Activated CD4-positive, alpha-beta T cell treated with anti-CD3 and anti-CD28 coated beads for 36 hours (primary cell): ENCODE measurements around the gene CSTPP1. TPM values are rescaled to one million over a fixed set of nuclear protein-coding genes. Genes with fewer than 3 reads are reported as not detected.
A peak's percentile ranks its signal among the peaks of the same experiment; 100 is the strongest.

Experiments used
- ATAC-seq: fragments of 200-7000 bp; cut with Tn5 transposase; one replicate; pipeline ENCODE4 v1.10.0; 2021; ENCODE audit warnings: mild to moderate bottlenecking, moderate library complexity
- CTCF ChIA-PET: fragments of 350-600 bp; sonication (Branson Sonifier 250); formaldehyde crosslinking; loops from one replicate; lab custom pipeline; 2021; ENCODE audit warnings: antibody characterized with exemption; lab: Charles Lee
- POLR2A ChIA-PET: fragments of 350-600 bp; sonication (Branson Sonifier 250); formaldehyde crosslinking; loops from one replicate; lab custom pipeline; 2021; ENCODE audit warnings: antibody characterized with exemption, inconsistent platforms; lab: Charles Lee
- DNase-seq: peaks from one replicate; pipeline ENCODE4 v3.0.0-alpha.2; 2020
- H3K27ac Mint-ChIP-seq: one replicate; pipeline ENCODE4 v1.8.0; 2021; ENCODE audit warnings: mixed read lengths
- H3K27me3 Mint-ChIP-seq: one replicate; pipeline ENCODE4 v1.8.0; 2021; ENCODE audit warnings: mixed read lengths
- H3K36me3 Mint-ChIP-seq: one replicate; pipeline ENCODE4 v1.8.0; 2021; ENCODE audit warnings: low read depth, mixed read lengths
- H3K4me1 Mint-ChIP-seq: one replicate; pipeline ENCODE4 v1.8.0; 2021; ENCODE audit warnings: mixed read lengths
- H3K4me3 Mint-ChIP-seq: one replicate; pipeline ENCODE4 v1.8.0; 2021; ENCODE audit warnings: mild to moderate bottlenecking, moderate library complexity, mixed read lengths
- H3K9me3 Mint-ChIP-seq: one replicate; pipeline ENCODE4 v1.8.0; 2021; ENCODE audit warnings: low read depth, mixed read lengths
- intact Hi-C, 2 experiments: fragments of 100-400 bp; cut with DNase I in 1 of 2; cut with micrococcal nuclease in 1 of 2; formaldehyde crosslinking; loops; one replicate each; pipeline versions ENCODE4 v1.14.2 to v1.15.1; 2022 to 2024; cut with DNase I, micrococcal nuclease
- total RNA-seq, 2 experiments: library from RNA; stranded (reverse); gene quantifications; one replicate each; pipeline ENCODE4 v1.2.3, GENCODE V29; 2021

Gene CSTPP1
- total RNA-seq, 2 experiments from 2014 or later = 17.9 to 18.6 TPM

GRCh38 chr11:46976182-46976854, 39.8 kb downstream of the CSTPP1 start:
- ChIA-PET CTCF (interaction anchor here (1.1 to 1.7 kb wide), 2 partner anchors 85 to 177 kb away, joined by 3 to 7 read pairs; no protein-coding TSS in a partner anchor), POLR2A (no interaction called here)
- H3K9me3 Mint-ChIP-seq = no peaks in the 10 kb centered on the region
- ATAC-seq (peak; percentile 74), DNase-seq (peak; percentile 18)
- no peak overlapping the region for H3K4me3 Mint-ChIP-seq
- no peak overlapping the region for H3K27ac Mint-ChIP-seq
- H3K36me3 Mint-ChIP-seq = no peaks in the 10 kb centered on the region
- intact Hi-C loops = loop anchor here in 1 of 2 experiments (2.0 kb wide), 1 partner anchor 42 kb away; no protein-coding TSS in a partner anchor
- no peaks in the 10 kb centered on the region for H3K27me3 Mint-ChIP-seq
- peaks cover 12% of the 10 kb centered on the region for H3K4me1 Mint-ChIP-seq

- no peak overlapping the region for H3K4me3 Mint-ChIP-seq
- ATAC-seq = no peak
- intact Hi-C loops = loop anchor here in 1 of 2 experiments (2.0 kb wide), 1 partner anchor 42 kb away; no protein-coding TSS in a partner anchor
Measured at GRCh38 chr11:46977038-46977813, 40.7 kb downstream of the CSTPP1 start.

DNA sequence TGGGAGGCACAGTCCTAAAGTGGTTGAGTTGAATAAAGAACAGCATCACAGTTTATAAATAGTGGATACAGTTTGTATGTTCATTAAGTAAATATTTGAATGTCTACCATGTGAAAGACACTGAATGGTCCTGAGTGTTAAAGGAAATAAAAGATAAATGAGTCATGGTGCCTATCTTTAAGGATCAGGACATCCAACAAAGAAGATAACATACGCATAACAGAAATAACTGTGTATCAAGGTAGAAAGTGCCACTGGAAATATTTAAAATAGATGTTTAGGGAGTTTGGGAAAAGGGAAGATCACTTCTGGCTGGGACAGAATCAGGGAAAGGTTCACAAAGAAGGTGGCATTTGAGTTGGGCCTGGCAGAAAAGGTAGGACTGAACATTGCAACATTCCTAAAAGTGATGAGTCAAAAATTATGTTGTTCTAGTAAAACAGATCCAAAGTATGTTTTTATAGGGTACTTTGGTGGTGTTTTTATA, 41.5 kb downstream of the CSTPP1 start:
- intact Hi-C loops = no loop called here
- H3K4me3 Mint-ChIP-seq = no peak overlapping the region
- H3K27me3 Mint-ChIP-seq = no peaks in the 10 kb centered on the region
- H3K4me1 Mint-ChIP-seq = peaks cover 12% of the 10 kb centered on the region
- no peaks in the 10 kb centered on the region for H3K9me3 Mint-ChIP-seq
- CTCF ChIA-PET = interaction anchor here (0.7 kb wide), 1 partner anchor 127 kb away, joined by 3 read pairs; no protein-coding TSS in a partner anchor
- DNase-seq (no peak), ATAC-seq (no peak)
- POLR2A ChIA-PET = no interaction called here
- H3K36me3 Mint-ChIP-seq = no peaks in the 10 kb centered on the region
- H3K27ac Mint-ChIP-seq = no peak overlapping the region

More at GRCh38 chr11:46977038-46977813, 40.7 kb downstream of the CSTPP1 start:
- Mint-ChIP-seq H3K27ac (no peak overlapping the region), H3K36me3 (no peaks in the 10 kb centered on the region), H3K4me1 (peaks cover 12% of the 10 kb centered on the region), H3K9me3 (no peaks in the 10 kb centered on the region), H3K27me3 (no peaks in the 10 kb centered on the region)
- POLR2A ChIA-PET = no interaction called here
- DNase-seq = no peak
- CTCF ChIA-PET = interaction anchor here (1.1 kb wide), 1 partner anchor 176 kb away, joined by 3 read pairs; no protein-coding TSS in a partner anchor

DNA sequence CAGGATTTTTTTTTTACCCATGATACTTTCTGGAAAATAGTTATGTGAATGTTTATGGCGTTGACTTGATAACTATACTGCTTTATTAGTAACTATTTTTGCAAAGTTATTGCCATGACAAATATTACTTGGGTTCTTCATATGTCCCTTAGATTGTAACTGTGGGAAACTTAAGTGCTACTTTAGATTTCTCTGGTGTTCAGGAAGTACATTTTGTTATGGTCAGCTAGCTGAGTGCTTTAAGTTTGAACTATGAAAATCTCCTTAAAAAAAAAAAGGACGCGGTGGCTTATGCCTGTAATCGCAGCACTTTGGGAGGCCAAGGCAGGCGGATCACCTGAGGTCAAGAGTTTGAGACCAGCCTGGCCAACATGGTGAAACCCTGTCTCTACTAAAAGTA, 42.8 kb downstream of the CSTPP1 start:
- DNase-seq (no peak), ATAC-seq (no peak)
- intact Hi-C loops = no loop called here
- H3K36me3 Mint-ChIP-seq = no peaks in the 10 kb centered on the region
- no peak overlapping the region for H3K4me3 Mint-ChIP-seq
- CTCF ChIA-PET = interaction anchor here (0.7 kb wide), 1 partner anchor 75 kb away, joined by 3 read pairs; no protein-coding TSS in a partner anchor
- H3K27ac Mint-ChIP-seq = no peak overlapping the region
- H3K27me3 Mint-ChIP-seq = no peaks in the 10 kb centered on the region
- POLR2A ChIA-PET = no interaction called here
- H3K9me3 Mint-ChIP-seq = no peaks in the 10 kb centered on the region
- H3K4me1 Mint-ChIP-seq = peaks cover 15% of the 10 kb centered on the region

DNA sequence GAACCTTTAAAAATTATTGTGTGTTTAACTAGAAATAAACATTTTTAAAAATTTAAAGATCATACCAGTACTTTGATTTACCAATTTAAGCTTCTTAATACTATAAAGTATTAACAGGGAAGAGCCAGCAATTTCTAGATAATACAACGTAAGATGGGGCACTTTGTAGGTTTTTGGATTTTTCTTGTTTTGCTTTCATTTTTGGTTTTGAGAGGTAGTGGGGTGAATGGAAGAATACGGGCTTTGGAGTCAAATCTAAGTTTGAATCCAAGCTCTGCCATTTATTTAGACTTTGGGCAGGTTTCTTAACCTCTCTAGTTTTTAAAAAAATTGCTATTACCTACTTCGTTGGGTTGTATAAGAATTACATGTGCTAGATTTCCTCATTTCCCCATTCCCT, 44.9 kb downstream of the CSTPP1 start:
- DNase-seq = no peak
- H3K9me3 Mint-ChIP-seq = no peaks in the 10 kb centered on the region
- no peak for ATAC-seq
- H3K4me3 Mint-ChIP-seq = no peak overlapping the region
- intact Hi-C loops = no loop called here
- ChIA-PET POLR2A (no interaction called here), CTCF (interaction anchor here (0.7 to 1.1 kb wide), 4 partner anchors 58 to 492 kb away, joined by 3 to 4 read pairs (median 4); no protein-coding TSS in a partner anchor)
- H3K27me3 Mint-ChIP-seq = no peaks in the 10 kb centered on the region
- H3K36me3 Mint-ChIP-seq = no peaks in the 10 kb centered on the region
- H3K4me1 Mint-ChIP-seq = peaks cover 9% of the 10 kb centered on the region
- H3K27ac Mint-ChIP-seq = no peak overlapping the region

DNA sequence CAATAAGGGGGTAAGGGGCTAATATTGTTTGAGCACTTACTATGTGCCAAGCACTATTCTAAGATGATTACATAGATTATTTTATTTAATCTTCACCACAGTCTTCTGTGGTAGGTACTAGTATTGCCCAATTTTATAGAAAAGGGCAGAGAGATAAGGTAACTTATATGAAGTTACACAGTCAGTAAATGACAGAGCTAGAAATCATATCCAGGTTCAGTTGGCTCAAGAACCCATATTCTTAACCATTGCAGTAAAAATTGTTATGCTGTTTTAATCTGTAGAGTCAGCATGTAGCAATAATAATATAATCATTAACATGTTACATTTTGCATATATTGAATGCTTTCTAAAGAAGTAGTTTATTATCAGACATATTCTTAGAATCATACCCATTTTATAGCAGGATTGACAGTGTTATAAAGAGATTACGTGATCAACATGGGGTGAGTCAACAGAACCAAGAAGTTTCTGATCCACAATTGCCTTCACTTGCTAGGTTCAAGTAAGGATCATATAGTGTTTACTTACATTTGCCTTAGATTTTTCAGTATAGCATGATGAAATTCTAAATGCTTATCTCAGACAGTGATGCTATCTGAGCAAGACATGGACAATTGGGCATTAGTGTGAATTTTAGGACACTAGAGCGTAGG, 46.4 kb downstream of the CSTPP1 start:
- H3K36me3 Mint-ChIP-seq = peaks cover 6% of the 10 kb centered on the region
- no peaks in the 10 kb centered on the region for H3K27me3 Mint-ChIP-seq
- intact Hi-C loops = no loop called here
- ChIA-PET CTCF (interaction anchor here (0.6 to 2.1 kb wide), 5 partner anchors 10 to 120 kb away, joined by 3 to 12 read pairs (median 4); no protein-coding TSS in a partner anchor), POLR2A (no interaction called here)
- H3K9me3 Mint-ChIP-seq = no peaks in the 10 kb centered on the region
- DNase-seq (no peak), ATAC-seq (no peak)
- peaks cover 9% of the 10 kb centered on the region for H3K4me1 Mint-ChIP-seq
- no peak overlapping the region for H3K27ac Mint-ChIP-seq
- H3K4me3 Mint-ChIP-seq = no peak overlapping the region

- CTCF ChIA-PET = interaction anchor here (0.8 to 2.1 kb wide), 4 partner anchors 10 to 92 kb away, joined by 3 to 12 read pairs (median 4); no protein-coding TSS in a partner anchor
Measured at GRCh38 chr11:46983598-46983997, 47.0 kb downstream of the CSTPP1 start.

DNA sequence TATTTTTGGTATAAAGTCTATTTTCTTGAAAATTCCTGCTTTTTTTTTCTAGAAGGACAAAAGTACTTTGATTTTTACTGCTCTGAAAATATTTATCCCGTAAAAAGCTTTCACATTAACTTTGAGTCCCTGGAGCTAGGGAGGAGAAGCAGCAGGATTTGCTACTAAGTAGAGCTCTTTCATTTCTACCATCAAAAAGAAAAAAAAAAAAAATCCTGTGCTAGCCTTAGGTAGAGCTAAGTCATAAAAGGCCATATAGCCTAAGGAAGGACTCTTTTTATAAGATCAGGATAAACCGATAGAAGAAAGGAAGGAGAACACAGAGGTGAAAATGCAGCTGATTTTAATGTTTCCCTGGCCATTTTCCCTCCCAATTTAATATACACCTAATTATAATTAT, 48.0 kb downstream of the CSTPP1 start:
- intact Hi-C loops = no loop called here
- ChIA-PET CTCF (interaction anchor here (1.7 to 2.1 kb wide), 2 partner anchors 9 to 16 kb away, joined by 5 to 12 read pairs; no protein-coding TSS in a partner anchor), POLR2A (no interaction called here)
- peaks cover under 1% of the 10 kb centered on the region for H3K9me3 Mint-ChIP-seq
- ATAC-seq = no peak
- H3K27me3 Mint-ChIP-seq = no peaks in the 10 kb centered on the region
- peaks cover 10% of the 10 kb centered on the region for H3K36me3 Mint-ChIP-seq
- H3K27ac Mint-ChIP-seq = no peak overlapping the region
- peaks cover 9% of the 10 kb centered on the region for H3K4me1 Mint-ChIP-seq
- no peak for DNase-seq
- H3K4me3 Mint-ChIP-seq = no peak overlapping the region

More at GRCh38 chr11:46983598-46983997, 47.0 kb downstream of the CSTPP1 start:
- intact Hi-C loops = no loop called here
- POLR2A ChIA-PET = no interaction called here
- Mint-ChIP-seq H3K4me3 (no peak overlapping the region), H3K27ac (no peak overlapping the region), H3K36me3 (peaks cover 10% of the 10 kb centered on the region), H3K9me3 (no peaks in the 10 kb centered on the region), H3K4me1 (peaks cover 9% of the 10 kb centered on the region), H3K27me3 (no peaks in the 10 kb centered on the region)
- ATAC-seq (no peak), DNase-seq (no peak)

DNA sequence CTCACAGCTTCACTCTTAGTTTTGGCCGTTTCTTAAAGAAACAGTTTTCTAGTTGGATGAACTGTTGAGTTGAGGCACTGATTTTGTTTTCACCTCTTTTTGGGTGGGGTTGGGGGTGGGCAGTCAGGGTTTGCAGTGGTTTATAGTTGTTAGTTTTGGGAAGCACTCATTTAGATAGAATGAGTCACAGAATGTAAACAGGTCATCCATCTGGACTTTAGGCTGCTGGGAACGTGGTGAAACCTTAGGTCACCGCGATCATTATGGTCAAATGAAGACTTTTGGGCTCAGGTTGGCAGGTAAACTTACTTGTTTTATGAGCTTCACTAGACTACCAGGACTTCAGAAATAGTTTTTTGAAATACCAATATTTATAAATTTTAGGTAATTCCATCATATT, 48.4 kb downstream of the CSTPP1 start:
- no peak overlapping the region for H3K4me3 Mint-ChIP-seq
- H3K27me3 Mint-ChIP-seq = no peaks in the 10 kb centered on the region
- H3K27ac Mint-ChIP-seq = no peak overlapping the region
- peaks cover 4% of the 10 kb centered on the region for H3K9me3 Mint-ChIP-seq
- DNase-seq (no peak), ATAC-seq (no peak)
- CTCF ChIA-PET = interaction anchor here (1.2 to 2.1 kb wide), 3 partner anchors 8 to 15 kb away, joined by 3 to 12 read pairs (median 5); no protein-coding TSS in a partner anchor
- peaks cover 14% of the 10 kb centered on the region for H3K36me3 Mint-ChIP-seq
- POLR2A ChIA-PET = no interaction called here
- intact Hi-C loops = no loop called here
- peaks cover 9% of the 10 kb centered on the region for H3K4me1 Mint-ChIP-seq

DNA sequence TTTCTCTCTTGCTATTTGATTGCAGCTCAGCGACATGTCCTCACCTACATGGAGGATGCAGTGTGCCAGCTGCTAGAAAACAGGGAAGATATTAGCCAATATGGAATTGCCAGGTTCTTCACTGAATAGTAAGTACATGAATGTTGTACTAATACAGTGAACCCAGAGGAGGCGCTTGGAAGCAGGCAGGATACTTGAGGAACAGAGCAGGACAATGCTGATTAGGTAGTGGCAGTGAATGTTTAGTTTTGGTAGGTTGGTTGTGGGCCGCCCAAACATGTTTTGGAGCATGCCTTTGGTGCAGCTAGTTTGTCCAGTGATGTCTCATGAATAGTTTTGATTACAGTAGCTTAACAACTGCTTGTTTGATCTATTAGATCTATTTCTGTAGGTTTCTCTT, 50.6 kb downstream of the CSTPP1 start:
- ATAC-seq (no peak), DNase-seq (no peak)
- Mint-ChIP-seq H3K36me3 (peaks cover 18% of the 10 kb centered on the region), H3K27me3 (no peaks in the 10 kb centered on the region), H3K4me1 (peaks cover 5% of the 10 kb centered on the region), H3K9me3 (peaks cover 5% of the 10 kb centered on the region), H3K4me3 (no peak overlapping the region), H3K27ac (no peak overlapping the region)
- intact Hi-C loops = no loop called here
- ChIA-PET POLR2A (interaction anchor here (0.7 kb wide), 1 partner anchor 1081 kb away, joined by 4 read pairs; no protein-coding TSS in a partner anchor), CTCF (interaction anchor here (1.5 kb wide), 1 partner anchor 12 kb away, joined by 3 read pairs; no protein-coding TSS in a partner anchor)
